ENCODE results near the gene ZFP36L1. TPM values are rescaled to one million over a fixed set of nuclear protein-coding genes. Genes with fewer than 3 reads are reported as not detected.

ZFP36L1 gene
- total and polyA plus RNA-seq, 2 of the 13 experiments (the other 11 are each of a cell fraction or from before 2014, with no cell fraction given): 7.4 to 10.2 TPM

- TF ChIP-seq EHMT2 (IDR thresholded peaks at IDR 0.05; ENCODE audit: borderline replicate concordance, low read depth, low read length) (no peak), ZNF570 (CRISPR knock-in tag; IDR thresholded peaks at IDR 0.05; ENCODE audit: borderline replicate concordance) (no peak), KDM5A (IDR thresholded peaks at IDR 0.05; ENCODE audit: borderline replicate concordance, low read length) (no peak), ZNF407 (CRISPR knock-in tag; IDR thresholded peaks at IDR 0.05; ENCODE audit: not compliant biosample characterization) (no peak), ZNF792 (CRISPR knock-in tag; IDR thresholded peaks at IDR 0.05) (peak; percentile 88; the same call in 1 of the 2 replicates), RAD51 (IDR thresholded peaks at IDR 0.05; ENCODE audit: borderline replicate concordance) (no peak), GLI4 (CRISPR knock-in tag; IDR thresholded peaks at IDR 0.05; ENCODE audit: borderline replicate concordance) (no peak), TOE1 (CRISPR knock-in tag; IDR thresholded peaks at IDR 0.05) (no peak), ZNF362 (CRISPR knock-in tag; IDR thresholded peaks at IDR 0.05; ENCODE audit: borderline replicate concordance) (no peak), FOXP4 (CRISPR knock-in tag; IDR thresholded peaks at IDR 0.05) (peak; percentile 32; the same call in 1 of the 2 replicates), SALL1 (CRISPR knock-in tag; IDR thresholded peaks at IDR 0.05) (no peak), XRCC5 (optimal IDR thresholded peaks at IDR 0.05; ENCODE audit: low read length) (peak; percentile 67), U2AF1 (optimal IDR thresholded peaks at IDR 0.05; ENCODE audit: low read depth, low read length) (no peak), TCF12 (IDR thresholded peaks at IDR 0.05) (no peak), TCF12 (CRISPR knock-in tag; IDR thresholded peaks at IDR 0.05) (no peak), GRHL1 (CRISPR knock-in tag; conservative IDR thresholded peaks at IDR 0.05) (no peak)
Observed at GRCh38 chr14:68762953-68763764, 29.7 kb downstream of the ZFP36L1 start (continued).

Measured in HepG2 (cell line).